NK-92 treated with Interleukin-12 subunit alpha and Interleukin-12 subunit beta, amount 100 ng/mL, for 24 hours (cell line): ENCODE results near the gene CCDC192.
"Not testable (repeated sequence)": the region's sequence is repeated elsewhere in the genome, so short reads cannot be mapped to it uniquely, and the experiment has no call there.

ENCODE experiments used
- DNase-seq: peaks from one replicate; lab custom pipeline; 2025; lab: John Stamatoyannopoulos, UW

The CCDC192 gene

GRCh38 chr5:127847641-127848040 lies 144.4 kb downstream of the CCDC192 start:
- DNase-seq, result not testable (repeated sequence)

DNA sequence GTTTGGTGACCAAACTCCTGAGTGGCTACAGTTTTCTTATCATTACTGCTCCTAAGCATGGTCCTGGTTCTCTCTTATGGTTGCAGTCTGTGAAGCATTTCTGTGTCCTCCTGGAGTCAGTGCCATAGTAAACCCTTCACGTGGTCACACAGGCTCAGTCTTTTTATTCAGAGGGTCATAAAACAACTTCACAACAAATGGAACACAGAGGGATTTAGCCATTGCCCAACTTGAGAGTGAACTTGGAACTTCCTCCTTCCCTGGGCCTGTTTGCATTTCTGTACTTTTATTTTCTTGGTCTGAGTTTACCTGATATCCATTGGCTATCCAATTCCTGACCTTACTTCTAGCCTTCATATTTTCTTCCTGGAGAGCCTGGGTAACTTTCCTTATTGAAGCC lies 144.9 kb downstream of the CCDC192 start:
- DNase-seq, result no peak

- no peak for DNase-seq
Observed at GRCh38 chr5:127849408-127849807, 146.2 kb downstream of the CCDC192 start.

DNA sequence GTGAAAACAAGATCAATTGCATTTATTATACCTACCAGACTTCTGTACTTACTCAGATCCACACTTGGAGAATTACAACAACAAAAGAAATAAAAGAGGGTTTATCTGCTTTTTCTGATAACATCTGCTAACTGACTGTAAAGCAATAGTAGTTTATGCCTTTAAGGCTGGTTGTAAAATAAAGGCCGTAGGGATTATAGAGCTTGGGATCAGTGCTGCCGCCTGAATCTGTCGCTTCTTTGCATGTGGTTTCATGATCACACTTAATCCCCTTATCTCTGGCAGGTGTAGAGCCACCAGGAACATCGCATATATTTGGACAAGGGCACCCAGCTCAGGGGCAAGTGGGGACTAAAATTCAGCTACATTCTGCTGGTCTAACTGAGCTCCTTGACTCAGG lies 146.7 kb downstream of the CCDC192 start:
- DNase-seq, result no peak

- no peak for DNase-seq
Observed at GRCh38 chr5:127851964-127852363, 148.8 kb downstream of the CCDC192 start.

GRCh38 chr5:127854520-127854919 lies 151.3 kb downstream of the CCDC192 start:
- DNase-seq, result no peak

GRCh38 chr5:127856292-127856691 lies 153.1 kb downstream of the CCDC192 start:
- no peak for DNase-seq

GRCh38 chr5:127858116-127858784 lies 155.1 kb downstream of the CCDC192 start:
- no peak for DNase-seq

DNA sequence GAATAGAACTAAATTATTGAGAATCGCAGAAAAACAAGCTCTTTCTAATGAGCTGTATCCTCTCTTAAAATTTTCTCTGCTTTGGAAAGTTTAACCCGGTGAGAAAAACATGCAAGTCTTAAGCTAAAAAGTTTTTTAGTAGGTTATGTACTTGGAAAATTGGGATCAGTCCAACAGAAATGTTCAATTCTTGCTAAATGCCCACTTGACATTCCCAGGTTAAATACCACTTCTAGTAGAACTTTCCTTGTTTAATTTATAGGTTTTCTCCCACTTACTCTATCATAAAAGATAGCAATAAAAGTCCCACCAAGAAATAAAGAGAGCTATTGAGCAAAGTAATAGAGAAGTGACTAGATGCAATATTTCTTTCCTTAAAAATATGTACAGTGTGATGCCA lies 157.1 kb downstream of the CCDC192 start:
- no peak for DNase-seq

DNA sequence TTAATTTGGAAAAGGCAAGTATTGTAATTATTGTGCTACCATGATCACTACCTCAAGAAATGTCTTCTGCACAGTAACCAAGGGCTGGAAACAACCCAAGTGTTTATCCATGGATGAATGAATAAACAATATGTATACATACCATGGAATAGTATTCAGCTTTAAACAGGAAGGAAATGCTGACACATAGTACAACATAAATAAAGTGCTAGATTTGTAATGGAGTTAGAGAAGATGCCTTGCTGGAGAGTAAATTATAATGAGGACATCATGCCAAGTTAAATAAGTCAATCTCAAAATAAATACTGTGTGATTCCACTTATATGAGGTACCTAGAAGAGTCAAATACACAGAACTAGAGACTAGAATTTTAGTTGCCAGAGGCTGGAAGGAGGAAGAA lies 160.0 kb downstream of the CCDC192 start:
- no peak for DNase-seq

- no peak for DNase-seq
Observed at GRCh38 chr5:127863610-127864395, 160.6 kb downstream of the CCDC192 start.

- no peak for DNase-seq
Observed at GRCh38 chr5:127864511-127864910, 161.3 kb downstream of the CCDC192 start.

- no peak for DNase-seq
Observed at GRCh38 chr5:127865273-127865672, 162.1 kb downstream of the CCDC192 start.

GRCh38 chr5:127867022-127867783 lies 164.0 kb downstream of the CCDC192 start:
- DNase-seq, result no peak

GRCh38 chr5:127870914-127871313 lies 167.7 kb downstream of the CCDC192 start:
- DNase-seq, result no peak

DNA sequence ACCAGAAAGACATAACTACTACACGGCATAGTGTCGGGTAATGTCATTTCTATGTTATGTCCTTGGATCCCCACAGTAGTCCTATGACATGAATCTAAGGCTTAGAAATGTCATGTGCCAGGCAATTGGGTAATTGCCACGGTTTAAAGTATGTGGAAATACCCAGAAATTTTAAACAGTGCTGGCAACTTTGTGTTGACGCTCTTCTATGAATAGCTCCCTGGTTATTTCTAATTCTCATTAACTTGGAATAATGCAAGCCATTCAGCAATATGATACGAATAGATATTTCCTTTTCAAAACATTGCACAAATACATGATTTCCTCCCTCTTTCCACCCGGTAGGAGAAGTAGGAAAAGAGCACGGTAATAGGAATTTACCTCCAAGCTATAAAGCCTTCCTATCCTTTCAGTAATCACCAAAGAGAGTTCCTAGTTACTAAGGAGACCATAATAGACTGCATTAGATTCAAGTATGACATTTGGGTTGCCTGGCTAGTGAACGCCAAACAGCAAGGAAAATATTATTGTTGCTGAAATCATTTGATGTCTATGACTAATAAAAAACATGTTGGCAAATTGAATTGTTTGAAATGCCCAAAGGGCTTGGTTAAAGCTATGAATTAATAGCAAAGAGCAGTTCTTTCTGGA lies 168.4 kb downstream of the CCDC192 start:
- no peak for DNase-seq

DNA sequence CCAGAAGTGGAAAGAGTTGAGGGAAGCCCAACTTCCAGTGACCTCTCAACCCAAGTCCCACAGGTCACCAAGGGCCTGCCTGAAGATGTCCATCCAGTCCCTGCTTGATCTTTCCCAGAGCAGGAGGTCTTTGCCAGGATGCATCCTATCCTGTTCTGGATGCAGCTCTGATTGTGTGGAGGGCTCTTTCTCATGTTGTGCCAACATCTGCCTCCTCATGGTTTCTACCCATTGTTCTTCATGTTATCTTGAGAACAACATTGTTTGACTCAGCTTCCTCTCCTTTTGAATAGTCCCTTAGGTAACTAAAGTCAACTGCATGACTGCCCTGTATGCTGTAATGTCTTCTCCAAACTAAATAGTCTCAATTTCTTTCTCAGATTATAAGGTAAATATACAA lies 169.3 kb downstream of the CCDC192 start:
- no peak for DNase-seq

- peak; percentile 6 for DNase-seq
Observed at GRCh38 chr5:127875235-127876021, 172.2 kb downstream of the CCDC192 start.

- no peak for DNase-seq
Observed at GRCh38 chr5:127876384-127876783, 173.2 kb downstream of the CCDC192 start.

DNA sequence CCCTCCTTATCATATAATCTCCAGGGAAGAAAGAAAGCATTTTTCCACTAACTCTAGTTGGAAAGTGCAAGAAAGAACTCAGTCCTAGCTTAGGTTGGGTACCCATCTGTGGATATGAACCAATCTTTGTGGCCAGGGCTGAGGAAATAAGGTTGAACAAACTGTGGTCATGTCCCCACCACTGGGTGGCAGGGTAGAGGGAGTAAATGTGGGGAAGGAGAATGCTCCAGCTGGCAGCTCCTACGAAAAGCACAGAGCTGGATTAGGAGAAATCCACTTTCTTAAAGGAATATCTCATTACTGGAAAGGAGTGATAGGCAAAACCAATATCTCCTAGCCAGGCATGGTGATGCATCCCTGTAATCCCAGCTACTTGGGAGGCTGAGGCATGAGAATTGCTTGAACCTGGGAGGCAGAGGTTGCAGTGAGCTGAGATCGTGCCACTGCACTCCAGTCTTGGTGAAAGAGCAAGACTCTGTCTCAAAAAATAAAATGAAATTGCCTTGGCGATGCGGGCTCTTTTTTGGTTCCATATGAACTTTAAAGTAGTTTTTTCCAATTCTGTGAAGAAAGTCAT lies 175.1 kb downstream of the CCDC192 start:
- no peak for DNase-seq

GRCh38 chr5:127884416-127884815 lies 181.2 kb downstream of the CCDC192 start:
- DNase-seq, result no peak
